Fibroblast of peridontal ligament (primary cell): ENCODE measurements around the gene PXT1.
"Not testable (repeated sequence)": the region's sequence is repeated elsewhere in the genome, so short reads cannot be mapped to it uniquely, and the experiment has no call there.

Experiments used
- DNase-seq: peaks from one replicate; pipeline ENCODE4 v3.0.0-alpha.2; 2010; ENCODE audit errors: extremely low read depth

PXT1 gene

GRCh38 chr6:36368921-36369865, 73.5 kb downstream of the PXT1 start:
- DNase-seq, result peak; percentile 94

DNA sequence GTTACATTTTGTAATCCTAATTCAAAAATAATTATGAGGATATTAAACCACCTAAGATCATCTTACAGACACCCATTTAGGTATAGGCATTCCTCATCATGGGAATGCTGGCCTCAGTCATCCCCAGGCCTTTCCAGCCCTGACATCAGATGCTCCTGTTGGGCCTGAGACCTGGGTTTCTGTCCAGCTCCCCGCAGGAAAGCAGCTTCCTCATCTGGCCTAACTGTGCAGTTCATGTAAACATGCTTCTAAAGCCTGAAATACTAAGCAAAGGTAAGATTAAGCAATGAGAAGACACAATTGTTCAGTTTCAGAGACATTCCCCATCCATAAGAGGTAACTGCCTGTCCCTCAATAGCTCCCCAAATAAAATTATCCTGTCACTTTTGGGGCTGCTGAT, 74.2 kb downstream of the PXT1 start:
- no peak for DNase-seq

DNA sequence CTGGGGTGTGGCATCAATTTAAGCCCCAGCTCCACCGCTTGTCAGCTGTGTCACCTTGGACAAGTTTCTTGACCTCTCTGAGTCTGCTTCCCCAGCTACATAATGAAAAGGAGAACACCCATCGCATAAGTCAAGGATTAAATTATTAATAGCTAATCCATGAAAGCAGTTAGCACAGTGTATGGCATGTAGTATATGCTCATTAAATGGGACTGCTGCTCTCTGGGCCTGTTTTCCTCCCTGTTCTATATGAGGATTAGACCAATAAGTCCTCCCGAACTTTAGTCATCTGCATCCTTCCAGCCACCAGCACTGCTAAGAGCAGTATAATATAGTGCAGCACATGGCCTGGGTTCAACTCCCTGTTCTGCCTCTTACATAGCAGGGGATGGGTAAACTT, 74.9 kb downstream of the PXT1 start:
- DNase-seq, result no peak

DNA sequence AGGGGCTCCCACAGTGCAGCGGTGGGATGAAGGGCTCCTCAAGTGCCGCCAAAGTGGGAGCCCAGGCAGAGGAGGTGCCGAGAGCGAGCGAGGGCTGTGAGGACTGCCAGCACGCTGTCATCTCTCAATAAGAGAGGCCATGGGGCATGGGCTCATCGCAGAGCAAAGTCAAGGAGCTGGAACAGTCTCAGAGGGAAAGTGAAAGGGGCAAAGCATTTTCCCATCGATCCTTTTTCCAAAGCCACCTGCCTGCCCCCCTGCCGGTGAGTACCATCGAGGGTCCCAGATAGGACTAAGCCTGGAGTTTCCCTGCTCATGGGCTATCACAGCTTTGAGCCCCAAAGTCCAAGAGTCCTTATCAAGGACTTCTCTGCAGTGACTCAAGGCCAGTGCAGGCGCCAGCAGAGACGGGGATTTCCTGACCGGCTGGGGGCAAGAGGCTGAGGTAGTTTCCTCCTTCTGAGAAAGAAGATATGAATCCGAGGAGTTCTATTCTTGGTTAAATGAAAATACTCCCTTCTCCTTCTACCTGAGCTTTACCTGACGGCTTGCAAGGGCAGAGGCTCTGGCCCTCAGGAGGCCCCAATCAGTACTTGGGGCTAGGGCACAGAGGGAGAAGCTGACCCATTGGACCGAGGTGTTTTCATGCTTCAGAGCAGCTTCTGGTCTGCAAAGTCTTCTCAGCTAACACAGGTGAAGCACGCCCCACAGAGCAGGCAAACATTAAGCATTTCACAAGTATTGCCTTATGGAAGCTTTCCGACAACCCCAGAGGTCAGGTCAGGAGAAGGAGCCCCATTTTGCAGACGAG, 77.8 kb downstream of the PXT1 start:
- no peak for DNase-seq

DNA sequence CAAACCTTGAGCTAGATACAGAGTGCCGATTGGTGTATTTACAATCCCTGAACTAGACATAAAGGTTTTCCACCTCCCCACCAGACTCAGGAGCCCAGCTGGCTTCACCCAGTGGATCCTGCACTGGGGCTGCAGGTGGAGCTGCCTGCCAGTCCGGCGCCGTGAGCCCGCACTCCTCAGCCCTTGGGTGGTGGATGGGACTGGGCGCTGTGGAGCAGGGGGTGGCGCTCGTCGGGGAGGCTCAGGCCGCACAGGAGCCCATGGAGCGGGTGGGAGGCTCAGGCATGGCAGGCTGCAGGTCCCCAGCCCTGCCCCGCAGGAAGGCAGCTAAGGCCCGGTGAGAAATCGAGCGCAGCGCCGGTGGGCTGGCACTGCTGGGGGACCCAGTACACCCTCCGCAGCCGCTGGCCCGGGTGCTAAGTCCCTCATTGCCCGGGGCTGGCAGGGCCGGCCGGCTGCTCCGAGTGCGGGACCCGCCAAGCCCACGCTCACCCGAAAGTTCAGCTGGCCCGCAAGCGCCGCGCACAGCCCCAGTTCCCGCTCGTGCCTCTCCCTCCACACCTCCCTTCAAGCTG, 78.5 kb downstream of the PXT1 start:
- not testable (repeated sequence) for DNase-seq

DNA sequence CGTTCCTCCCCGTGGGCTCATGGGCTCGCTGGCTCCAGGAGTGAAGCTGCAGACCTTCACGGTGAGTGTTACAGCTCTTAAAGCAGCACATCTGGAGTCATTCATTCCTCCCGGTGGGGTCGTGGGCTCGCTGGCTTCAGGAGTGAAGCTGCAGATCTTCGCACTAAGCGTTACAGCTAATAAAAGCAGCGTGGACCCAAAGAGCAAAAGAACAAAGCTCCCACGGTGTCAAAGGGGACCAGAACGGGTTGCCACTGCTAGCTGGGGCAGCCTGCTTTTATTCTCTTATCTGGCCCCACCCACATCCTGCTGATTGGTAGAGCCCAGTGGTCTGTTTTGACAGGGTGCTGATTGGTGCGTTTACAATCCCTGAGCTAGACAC, 79.3 kb downstream of the PXT1 start:
- DNase-seq, result not testable (repeated sequence)

- DNase-seq, result no peak
These were observed 79.9 kb downstream of the PXT1 start for GRCh38 chr6:36362551-36363370.

DNA sequence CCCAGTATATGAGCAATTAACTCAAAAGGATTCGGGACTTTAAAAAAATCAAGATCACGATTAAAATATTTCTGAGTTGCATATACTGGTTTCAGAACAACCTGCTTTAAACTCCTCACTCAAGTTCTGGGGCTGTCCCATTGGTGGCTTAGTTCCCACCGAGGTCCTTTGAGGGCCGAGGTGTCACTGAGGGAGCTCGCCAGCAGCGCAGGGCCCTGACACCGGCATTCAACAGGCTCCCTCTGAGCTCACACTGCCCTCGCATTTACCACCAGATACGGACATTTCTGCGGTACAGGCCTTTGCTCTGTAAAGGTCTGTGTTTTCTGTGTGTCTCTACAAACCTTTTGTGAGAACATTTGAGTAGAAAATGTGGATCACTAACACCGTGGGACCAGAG, 81.6 kb downstream of the PXT1 start:
- DNase-seq, result no peak

DNA sequence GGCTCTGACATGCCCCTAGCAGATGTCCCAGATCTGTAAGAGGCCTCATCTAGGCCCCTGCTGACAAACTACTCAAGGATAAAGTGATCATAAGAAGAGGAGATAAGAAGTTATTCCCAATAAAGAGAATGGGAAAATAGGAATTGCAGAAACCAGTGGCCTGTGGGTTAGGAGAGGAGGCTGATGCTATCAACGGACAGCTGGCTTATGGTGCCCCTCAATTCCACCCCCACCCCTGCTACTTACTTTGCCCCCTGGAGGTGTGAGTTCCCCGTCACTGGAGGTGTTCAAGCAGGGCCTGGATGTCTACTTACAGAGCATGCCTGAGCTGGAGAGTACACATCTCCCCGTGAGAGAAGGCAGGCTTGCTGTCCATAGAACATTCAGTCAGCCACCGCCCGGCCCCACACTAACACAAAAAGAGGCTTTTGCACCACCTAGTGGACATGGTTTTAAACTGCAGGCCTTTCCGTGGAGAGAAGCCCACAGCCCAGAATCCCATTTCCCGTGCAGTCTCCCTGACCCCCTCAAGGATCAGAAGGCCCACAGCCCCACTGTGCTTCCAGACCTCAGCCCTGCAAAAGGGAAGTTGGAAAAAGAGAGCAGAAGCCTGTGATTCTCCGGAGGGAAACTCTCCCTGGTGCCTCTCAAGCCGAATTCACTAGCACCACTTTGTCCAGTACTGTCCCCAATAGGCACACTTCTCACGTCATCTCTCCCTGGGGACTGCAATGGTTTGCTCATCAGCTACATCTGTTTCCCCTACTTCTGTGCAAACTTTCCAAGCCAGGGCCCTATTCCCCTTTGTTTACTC, 82.2 kb downstream of the PXT1 start:
- peak; percentile 77 for DNase-seq

DNA sequence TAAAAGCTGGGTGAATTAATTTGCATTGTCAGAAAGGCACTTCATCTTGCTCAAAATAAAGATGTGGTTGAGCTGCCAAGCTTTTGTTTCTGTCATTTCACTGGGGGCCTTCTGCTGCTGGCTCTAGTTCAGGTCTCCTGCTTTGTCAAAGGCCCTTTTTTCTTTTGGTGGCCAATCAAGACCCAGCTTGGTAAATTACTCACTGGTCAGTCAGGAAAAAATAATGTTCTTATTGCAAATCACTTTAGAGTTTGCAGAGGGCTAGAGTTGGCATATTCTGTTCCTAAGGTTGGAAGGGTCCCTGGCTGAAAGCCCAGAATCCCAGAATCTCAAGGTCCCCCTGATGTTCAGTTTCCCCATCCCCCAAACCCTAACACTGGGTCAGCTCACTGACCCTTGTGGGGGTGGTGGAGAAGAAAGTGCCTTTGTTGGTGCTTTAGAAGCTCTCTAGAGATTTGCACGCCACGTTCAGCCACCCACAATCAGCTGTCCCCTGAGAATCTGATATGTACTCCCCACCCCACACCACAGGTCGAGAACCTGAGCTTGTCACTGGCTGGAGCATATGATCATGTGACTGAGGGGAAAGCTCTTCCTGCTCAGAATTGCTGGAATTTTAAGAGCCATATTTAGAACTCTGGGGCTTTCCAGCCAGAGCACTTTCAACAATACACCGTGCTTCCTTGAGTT, 84.3 kb downstream of the PXT1 start:
- peak; percentile 23 for DNase-seq

DNA sequence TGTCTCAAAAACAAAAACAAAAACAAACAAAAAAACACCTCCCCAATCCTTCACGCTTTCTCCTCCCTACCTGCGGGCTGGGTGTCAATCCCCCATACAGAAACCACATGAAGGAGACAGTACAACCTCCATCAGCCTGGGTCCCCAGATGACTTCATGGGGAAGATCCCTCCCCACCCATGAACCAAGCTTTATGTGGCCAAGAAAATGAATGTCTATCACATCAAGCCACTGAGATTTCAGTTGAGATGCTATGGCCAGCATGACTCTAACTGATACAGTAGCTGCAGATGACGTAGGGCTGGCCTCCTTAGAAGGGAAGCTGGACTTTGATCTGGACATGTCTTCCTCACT, 84.8 kb downstream of the PXT1 start:
- no peak for DNase-seq

- DNase-seq, result no peak
These were observed 86.8 kb downstream of the PXT1 start for GRCh38 chr6:36355819-36356218.

DNA sequence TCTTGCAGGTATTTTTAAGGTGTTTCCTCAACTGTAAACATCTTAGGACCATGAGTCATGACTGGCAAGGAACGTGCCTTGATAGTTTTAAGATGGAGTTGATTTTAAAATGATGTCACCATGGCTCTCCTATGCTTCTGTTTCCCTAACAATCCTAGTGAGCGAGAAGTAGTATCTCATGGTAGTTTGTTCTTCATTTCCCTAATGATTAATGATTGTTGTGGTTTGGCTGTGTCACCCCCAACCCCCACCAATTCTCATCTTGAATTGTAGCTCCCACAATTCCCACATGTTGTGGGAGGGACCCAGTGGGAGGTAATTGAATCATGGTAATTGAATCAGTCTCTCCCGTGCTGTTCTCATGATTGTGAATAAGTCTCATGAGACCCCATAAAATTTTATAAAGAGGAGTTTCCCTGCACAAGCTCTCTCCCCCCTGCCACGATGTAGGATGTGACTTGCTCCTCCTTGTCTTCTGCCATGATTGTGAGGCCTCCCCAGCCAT, 89.2 kb downstream of the PXT1 start:
- no peak for DNase-seq

DNA sequence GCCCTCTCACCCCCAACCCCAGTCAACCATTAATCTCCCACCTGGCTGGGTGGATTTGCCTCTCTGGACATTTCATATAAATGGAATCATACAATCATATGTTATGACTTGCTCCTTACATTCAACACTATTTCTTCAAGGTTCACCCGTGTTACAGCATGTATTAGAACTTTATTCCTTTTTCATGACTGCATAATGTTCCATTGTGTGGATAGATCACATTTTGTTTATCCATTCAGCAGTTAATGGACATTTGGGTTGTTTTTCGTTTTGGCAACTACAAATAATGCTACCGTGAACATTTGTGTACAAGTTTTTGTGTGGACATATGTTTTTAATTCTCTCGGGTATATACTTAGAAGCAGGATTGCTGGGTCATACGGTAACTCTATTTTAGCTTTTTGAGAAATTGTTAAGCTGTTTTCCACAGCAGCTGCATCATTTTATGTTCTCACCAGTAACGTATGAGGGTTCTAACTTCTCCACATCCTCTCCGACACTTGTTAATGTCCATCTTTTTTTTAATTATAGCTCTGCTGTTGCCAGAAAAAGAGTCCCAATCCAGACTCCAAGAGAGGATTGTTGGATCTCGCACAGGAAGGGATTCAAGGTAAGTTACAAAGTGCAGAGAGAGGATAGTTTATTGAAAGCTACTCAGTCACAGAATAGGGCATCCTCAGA, 90.0 kb downstream of the PXT1 start:
- DNase-seq, result no peak

DNA sequence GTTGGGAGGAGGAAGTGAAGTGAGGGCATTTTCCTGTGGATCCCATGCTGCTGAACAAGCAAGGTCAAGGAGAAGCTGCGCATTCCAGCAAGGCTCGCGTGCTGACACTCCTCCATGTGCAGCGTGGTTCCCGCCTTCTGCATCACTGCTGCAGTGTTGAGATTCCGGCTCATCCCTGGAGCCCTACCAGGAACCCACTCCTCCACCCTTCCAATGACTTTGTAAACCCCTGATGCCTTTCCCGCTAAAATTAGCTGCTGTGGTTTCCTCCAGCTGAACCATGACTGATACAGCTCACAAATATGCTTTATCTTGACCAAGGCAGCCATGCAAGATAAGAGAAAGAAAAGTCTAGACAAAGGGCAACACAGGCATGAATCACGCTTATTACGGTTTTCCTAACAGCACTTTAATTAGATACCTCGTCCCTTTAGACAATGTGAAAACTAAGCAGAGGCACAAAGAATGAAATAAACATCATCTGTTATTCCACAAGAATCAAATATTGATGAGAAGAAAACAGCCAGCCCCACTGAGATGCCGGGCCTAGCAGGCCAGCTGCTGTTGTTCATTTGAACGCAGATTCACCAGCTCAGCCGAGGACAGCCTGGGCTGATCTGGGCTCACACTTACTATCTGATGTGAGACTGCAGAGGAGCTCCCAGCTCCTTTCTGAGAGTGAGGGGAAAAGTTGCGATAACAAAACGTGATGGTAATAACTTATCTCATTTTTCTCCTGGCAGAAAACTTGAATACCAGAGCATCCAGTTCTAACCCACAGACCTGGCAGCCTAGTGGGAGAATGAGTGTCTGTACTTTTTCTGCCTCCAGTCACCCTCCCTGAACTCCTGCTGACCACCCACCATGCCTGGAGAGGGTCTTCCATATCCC, 91.7 kb downstream of the PXT1 start:
- DNase-seq, result peak; percentile 78

- no peak for DNase-seq
These were observed 92.6 kb downstream of the PXT1 start for GRCh38 chr6:36350082-36350481.

DNA sequence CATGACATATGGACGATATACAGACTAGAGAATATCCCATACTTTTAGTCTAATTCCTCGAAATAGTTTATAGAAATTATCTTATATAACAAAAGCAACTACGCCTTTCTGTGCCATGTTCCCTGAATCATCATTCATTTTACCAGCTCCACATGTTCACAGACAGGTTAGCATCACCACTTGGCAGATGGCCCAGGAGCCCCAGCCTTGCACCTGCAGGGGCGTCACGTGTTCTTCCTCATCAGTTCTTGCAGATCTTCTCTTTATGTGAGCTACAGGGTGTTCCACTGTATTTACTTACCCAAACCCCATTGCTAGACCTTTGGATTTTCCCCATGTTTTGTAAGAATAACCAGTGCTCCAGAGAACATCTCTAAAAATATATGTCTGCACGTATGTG, 93.4 kb downstream of the PXT1 start:
- DNase-seq, result no peak

- no peak for DNase-seq
These were observed 95.0 kb downstream of the PXT1 start for GRCh38 chr6:36347621-36348020.
